HEK293T (cell line): ENCODE measurements around the gene KCTD11.
"Not testable (repeated sequence)": the region's sequence is repeated elsewhere in the genome, so short reads cannot be mapped to it uniquely, and the experiment has no call there.

Source experiments
- BHLHE40 ChIP-seq: fragments of 450-650 bp; IDR thresholded peaks from 2 replicates; pipeline ENCODE4 v1.6.1; 2016; ENCODE audit warnings: mild to moderate bottlenecking, moderate library complexity, borderline replicate concordance
- ELF4 ChIP-seq: fragments of 450-650 bp; IDR thresholded peaks from 2 replicates; pipeline ENCODE4 v1.6.1; 2017; ENCODE audit warnings: antibody characterized with exemption
- FOXK2 ChIP-seq: fragments of 450-650 bp; IDR thresholded peaks from 2 replicates; pipeline ENCODE4 v1.6.1; 2016; ENCODE audit warnings: mild to moderate bottlenecking
- NFRKB ChIP-seq: fragments of 450-650 bp; IDR thresholded peaks from 2 replicates; pipeline ENCODE4 v1.6.1; 2016; ENCODE audit warnings: mild to moderate bottlenecking, moderate library complexity
- SP1 ChIP-seq: fragments of 450-650 bp; IDR thresholded peaks from 2 replicates; pipeline ENCODE4 v1.6.1; 2017
- SUZ12 ChIP-seq: fragments of 450-650 bp; IDR thresholded peaks from 2 replicates; pipeline ENCODE4 v1.6.1; 2016; ENCODE audit warnings: mild to moderate bottlenecking
- TARDBP ChIP-seq: fragments of 450-650 bp; IDR thresholded peaks from 2 replicates; pipeline ENCODE4 v1.6.1; 2016
- ZNF384 ChIP-seq: fragments of 450-650 bp; IDR thresholded peaks from 2 replicates; pipeline ENCODE4 v1.6.1; 2016

GRCh38 chr17:7365963-7366362 lies 14.0 kb downstream of the KCTD11 start:
- TF ChIP-seq NFRKB, SUZ12, BHLHE40, FOXK2, SP1, ELF4, ZNF384, TARDBP: not testable (repeated sequence)
